ENCODE measurements around the gene CLDN17.

CLDN17 gene

DNA sequence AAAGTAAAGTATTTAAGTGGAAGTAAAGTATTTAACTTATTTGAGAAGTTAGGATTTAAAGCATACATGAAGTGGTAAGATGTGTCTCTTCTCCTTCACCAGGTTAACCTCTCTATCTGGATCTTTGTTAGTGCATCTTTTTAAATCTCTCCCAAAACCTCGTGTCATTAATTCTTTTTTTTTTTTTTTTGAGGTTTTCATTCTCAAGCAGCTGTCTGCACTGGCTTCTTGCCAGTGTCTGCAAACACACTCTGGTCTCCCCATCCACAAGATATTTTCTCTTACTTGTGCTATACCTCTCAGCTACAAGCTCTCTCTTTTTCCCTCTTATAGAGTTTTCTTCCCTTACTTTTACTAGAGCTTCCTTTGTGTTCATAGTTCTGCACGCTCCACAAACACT, 49.0 kb downstream of the CLDN17 start:
- DNase-seq (ENCODE audit: low read depth), result no peak

GRCh38 chr21:30116479-30116878, 50.1 kb downstream of the CLDN17 start:
- DNase-seq (ENCODE audit: low read depth), result no peak

All from fibroblast of the conjunctiva (primary cell).